DND-41 (cell line): ENCODE data around the gene SUDS3.

Source experiments
- ATAC-seq: fragments of 200-7000 bp; cut with Tn5 transposase; 3 replicates; pipeline ENCODE4 v1.9.1; 2021; ENCODE audit warnings: low read depth; ENCODE audit not compliant: insufficient read depth
- DNase-seq: peaks from one replicate; pipeline ENCODE4 v3.0.0-alpha.2; 2020
- H2AFZ ChIP-seq: 2 replicates; pipeline ENCODE4 v1.6.0; 2012; ENCODE audit warnings: low read depth, low read length
- H3K27ac ChIP-seq: 2 replicates; pipeline ENCODE4 v1.5.1; 2012; ENCODE audit warnings: low read length, inconsistent platforms
- H3K27me3 ChIP-seq: fragments of 200-600 bp; sonication (generic); 2 replicates; pipeline ENCODE4 v1.6.0; 2012; ENCODE audit warnings: low read length, mild to moderate bottlenecking, inconsistent platforms; ENCODE audit not compliant: insufficient read depth, poor library complexity
- H3K36me3 ChIP-seq: 2 replicates; pipeline ENCODE4 v1.5.1; 2012; ENCODE audit warnings: low read length, inconsistent platforms; ENCODE audit not compliant: insufficient read depth
- H3K4me1 ChIP-seq: 2 replicates; pipeline ENCODE4 v1.5.1; 2012; ENCODE audit warnings: mild to moderate bottlenecking, low read length; ENCODE audit not compliant: insufficient read depth
- H3K4me2 ChIP-seq: 2 replicates; pipeline ENCODE4 v1.6.0; 2012; ENCODE audit warnings: mild to moderate bottlenecking, moderate library complexity, low read length, inconsistent platforms; ENCODE audit not compliant: insufficient read depth
- H3K4me3 ChIP-seq, 2 experiments: fragments of 200-600 bp in 1 of 2; shearing (Covaris generic) in 1 of 2; 2 replicates each; pipeline ENCODE4 v1.5.1; 2012 to 2016; ENCODE audit warnings: inconsistent platforms in 2 of 2, low read length in 2 of 2, mild to moderate bottlenecking in 2 of 2, low read depth in 1 of 2, moderate library complexity in 1 of 2
- H3K79me2 ChIP-seq: 2 replicates; pipeline ENCODE4 v1.6.0; 2012; ENCODE audit warnings: low read length, inconsistent platforms; ENCODE audit not compliant: insufficient read depth
- H3K9ac ChIP-seq: 2 replicates; pipeline ENCODE4 v1.6.0; 2012; ENCODE audit warnings: low read depth, mild to moderate bottlenecking, inconsistent platforms, low read length, moderate library complexity
- H3K9me3 ChIP-seq: 2 replicates; pipeline ENCODE4 v1.5.1; 2012; ENCODE audit warnings: low read length, moderate library complexity, mild to moderate bottlenecking, inconsistent platforms; ENCODE audit not compliant: insufficient read depth, severe bottlenecking
- H4K20me1 ChIP-seq: 2 replicates; pipeline ENCODE4 v1.6.0; 2012; ENCODE audit warnings: low read length; ENCODE audit not compliant: insufficient read depth
- CTCF ChIP-seq: IDR thresholded peaks from 2 replicates; pipeline ENCODE4 v1.5.1; 2012; ENCODE audit warnings: borderline replicate concordance, low read length, moderate library complexity, mild to moderate bottlenecking; ENCODE audit not compliant: poor library complexity, severe bottlenecking; ENCODE audit errors: extremely low read depth
- EZH2 ChIP-seq: IDR thresholded peaks from 3 replicates; pipeline ENCODE4 v1.6.1; 2012; ENCODE audit warnings: borderline replicate concordance, low read depth, mild to moderate bottlenecking, moderate library complexity, low read length, inconsistent platforms; ENCODE audit not compliant: severe bottlenecking

The SUDS3 gene

GRCh38 chr12:118334241-118334640 lies 42.1 kb upstream of the SUDS3 start:
- Histone ChIP-seq H3K79me2 (peaks cover 85% of the 10 kb centered on the region), H3K27ac (no peak overlapping the region)
- no peak for ATAC-seq

DNA sequence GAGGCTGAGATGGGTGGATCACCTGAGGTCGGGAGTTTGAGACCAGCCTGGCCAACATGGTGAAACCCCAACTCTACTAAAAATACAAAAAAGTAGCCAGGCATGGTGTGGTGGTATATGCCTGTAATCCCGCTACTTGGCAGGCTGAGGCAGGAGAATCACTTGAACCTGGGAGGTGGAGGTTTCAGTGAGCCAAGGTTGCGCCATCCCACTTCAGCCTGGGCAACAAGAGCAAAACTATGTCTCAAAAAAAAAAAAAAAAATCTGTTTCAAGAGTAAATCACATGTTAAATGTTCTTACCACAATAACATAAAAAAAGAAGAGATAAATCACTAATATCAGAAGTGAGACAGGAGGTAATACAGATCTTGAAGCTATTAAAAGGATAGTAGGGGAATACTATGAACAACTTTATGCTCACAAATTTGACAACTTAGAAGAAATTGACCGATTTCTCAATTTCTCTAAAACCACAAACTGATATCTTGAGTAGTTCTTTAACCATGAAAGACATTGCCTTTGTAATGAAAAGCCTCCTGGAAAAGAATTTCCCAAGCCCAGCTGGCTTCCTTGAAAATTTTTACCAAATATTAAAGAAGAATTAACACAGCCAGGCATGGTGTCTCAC lies 41.3 kb upstream of the SUDS3 start:
- TF ChIP-seq EZH2 (no peak), CTCF (no peak)
- H3K4me1 ChIP-seq, result no peaks in the 10 kb centered on the region
- ATAC-seq (no peak), DNase-seq (no peak)
- peaks cover 86% of the 10 kb centered on the region for H3K79me2 ChIP-seq
- H3K9ac ChIP-seq, result no peak overlapping the region
- no peak overlapping the region for H2AFZ ChIP-seq
- no peaks in the 10 kb centered on the region for H3K9me3 ChIP-seq
- no peak overlapping the region for H3K4me3 ChIP-seq
- H3K36me3 ChIP-seq, result no peaks in the 10 kb centered on the region; the same call in 1 of the 2 replicates
- H3K27me3 ChIP-seq, result no peaks in the 10 kb centered on the region
- H3K27ac ChIP-seq, result no peak overlapping the region
- H3K4me2 ChIP-seq, result no peak overlapping the region
- peaks cover 20% of the 10 kb centered on the region; the same call in 1 of the 2 replicates for H4K20me1 ChIP-seq

More at GRCh38 chr12:118334241-118334640, 42.1 kb upstream of the SUDS3 start:
- Histone ChIP-seq H3K9me3 (no peaks in the 10 kb centered on the region), H3K4me3 (no peak overlapping the region), H2AFZ (no peak overlapping the region), H3K4me2 (no peak overlapping the region), H4K20me1 (peaks cover 17% of the 10 kb centered on the region; the same call in 1 of the 2 replicates), H3K4me1 (no peaks in the 10 kb centered on the region), H3K9ac (no peak overlapping the region), H3K36me3 (no peaks in the 10 kb centered on the region; the same call in 1 of the 2 replicates), H3K27me3 (no peaks in the 10 kb centered on the region)
- DNase-seq, result no peak
- TF ChIP-seq EZH2 (no peak), CTCF (no peak)

DNA sequence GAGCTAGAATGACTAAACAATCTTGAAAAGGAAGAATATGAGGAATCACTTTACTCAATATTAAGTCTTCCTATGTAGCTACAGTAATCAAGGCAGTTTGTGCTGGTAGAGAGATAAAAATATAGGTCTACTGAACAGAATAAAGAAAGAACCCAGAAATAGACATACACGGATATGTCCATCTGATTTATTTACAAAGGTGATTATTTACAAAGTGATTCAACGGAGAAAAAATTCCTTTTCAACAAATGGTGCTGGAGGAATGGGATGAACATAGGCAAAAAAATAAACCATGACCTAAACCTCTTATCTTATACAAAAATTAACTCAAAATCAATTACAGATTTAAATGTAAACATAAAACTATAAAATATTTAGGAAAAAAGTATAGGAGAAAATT lies 40.2 kb upstream of the SUDS3 start:
- TF ChIP-seq EZH2 (no peak), CTCF (no peak)
- Histone ChIP-seq H4K20me1 (peaks cover 19% of the 10 kb centered on the region; the same call in 1 of the 2 replicates), H2AFZ (no peak overlapping the region), H3K36me3 (no peaks in the 10 kb centered on the region; the same call in 1 of the 2 replicates), H3K4me1 (no peaks in the 10 kb centered on the region), H3K27ac (no peak overlapping the region), H3K9me3 (no peaks in the 10 kb centered on the region), H3K9ac (no peak overlapping the region), H3K4me3 (no peak overlapping the region), H3K27me3 (no peaks in the 10 kb centered on the region), H3K79me2 (peaks cover 87% of the 10 kb centered on the region), H3K4me2 (no peak overlapping the region)
- DNase-seq (no peak), ATAC-seq (no peak)
